OCI-LY3 (cell line): Measurements from ENCODE around the gene TMEM178B.

Experiments
- CTCF ChIP-seq: fragments of 200-600, 300-600 bp; sonication (generic); IDR thresholded peaks from 2 replicates; pipeline ENCODE4 v1.5.1; 2014; ENCODE audit warnings: antibody characterized with exemption, low read length, low read depth
- EZH2phosphoT487 ChIP-seq: fragments of 200-600 bp; shearing (Covaris generic); IDR thresholded peaks from 2 replicates; pipeline ENCODE4 v1.6.1; 2018; ENCODE audit warnings: antibody characterized with exemption, mixed run types, low read depth

- TF ChIP-seq CTCF (no peak), EZH2phosphoT487 (no peak)
These were observed 82.5 kb downstream of the TMEM178B start for GRCh38 chr7:141156407-141156806.
